OCI-LY1 (cell line): ENCODE results near the gene SSTR5.
"Not testable (repeated sequence)": the region's sequence is repeated elsewhere in the genome, so short reads cannot be mapped to it uniquely, and the experiment has no call there.

ENCODE experiments used
- H2AFZ ChIP-seq: fragments of 200-600 bp; sonication (generic), shearing (Covaris generic); 2 replicates; pipeline ENCODE4 v1.6.0; 2014; ENCODE audit warnings: antibody characterized with exemption, mild to moderate bottlenecking, low read length
- H3F3A ChIP-seq: fragments of 200-600 bp; sonication (generic), shearing (Covaris generic); 2 replicates; pipeline ENCODE4 v1.6.0; 2014; ENCODE audit warnings: mild to moderate bottlenecking, antibody characterized with exemption, low read length, moderate library complexity; ENCODE audit not compliant: insufficient read depth
- H3K27ac ChIP-seq: fragments of 200-600 bp; sonication (generic); 2 replicates; pipeline ENCODE4 v1.5.1; 2014; ENCODE audit warnings: low read length, mixed run types, mild to moderate bottlenecking, low read depth; ENCODE audit not compliant: poor library complexity, severe bottlenecking
- H3K27me3 ChIP-seq: fragments of 200-600 bp; sonication (generic); 2 replicates; pipeline ENCODE4 v1.6.0; 2014; ENCODE audit warnings: antibody characterized with exemption, mild to moderate bottlenecking, low read length, moderate library complexity; ENCODE audit not compliant: insufficient read depth
- H3K36me3 ChIP-seq: fragments of 200-600 bp; sonication (generic); 2 replicates; pipeline ENCODE4 v1.6.1; 2014; ENCODE audit warnings: mild to moderate bottlenecking, antibody characterized with exemption, low read length, moderate library complexity, mixed read lengths; ENCODE audit not compliant: insufficient read depth
- H3K4me1 ChIP-seq: fragments of 200-600 bp; sonication (generic); 2 replicates; pipeline ENCODE4 v1.5.1; 2014; ENCODE audit warnings: mild to moderate bottlenecking, low read length, moderate library complexity; ENCODE audit not compliant: insufficient read depth, severe bottlenecking
- H3K4me2 ChIP-seq: fragments of 200-600 bp; sonication (generic), shearing (Covaris generic); 2 replicates; pipeline ENCODE4 v1.6.1; 2014; ENCODE audit warnings: low read length
- H3K4me3 ChIP-seq: fragments of 200-600 bp; sonication (generic); 2 replicates; pipeline ENCODE4 v1.5.1; 2014; ENCODE audit warnings: low read length, low read depth, mild to moderate bottlenecking, mixed read lengths; ENCODE audit not compliant: poor library complexity, severe bottlenecking
- H3K79me2 ChIP-seq: fragments of 200-600 bp; shearing (Covaris generic); 2 replicates; pipeline ENCODE4 v1.6.1; 2016; ENCODE audit warnings: mixed run types, low read length, mixed read lengths; ENCODE audit not compliant: insufficient read depth
- H3K9ac ChIP-seq: fragments of 200-600 bp; sonication (generic), shearing (Covaris generic); 2 replicates; pipeline ENCODE4 v1.6.1; 2014; ENCODE audit warnings: mild to moderate bottlenecking, low read length, mixed read lengths
- H3K9me2 ChIP-seq: fragments of 200-600 bp; sonication (generic), shearing (Covaris generic); 2 replicates; pipeline ENCODE4 v1.6.1; 2014; ENCODE audit warnings: low read depth, mild to moderate bottlenecking, low read length, mixed read lengths
- H3K9me3 ChIP-seq: fragments of 200-600 bp; shearing (Covaris generic); 2 replicates; pipeline ENCODE4 v1.6.1; 2014; ENCODE audit warnings: low read length, mixed read lengths
- H4K20me1 ChIP-seq: fragments of 200-600 bp; sonication (generic), shearing (Covaris generic); 2 replicates; pipeline ENCODE4 v1.6.0; 2016; ENCODE audit warnings: mild to moderate bottlenecking, low read length; ENCODE audit not compliant: insufficient read depth
- CTCF ChIP-seq: fragments of 200-600 bp; sonication (generic), shearing (Covaris generic); IDR thresholded peaks from 2 replicates; pipeline ENCODE4 v1.5.1; 2017; ENCODE audit warnings: mild to moderate bottlenecking, antibody characterized with exemption, low read length, moderate library complexity, mixed read lengths
- EZH2 ChIP-seq: fragments of 200-600 bp; sonication (generic), shearing (Covaris generic); IDR thresholded peaks from 2 replicates; pipeline ENCODE4 v1.8.0; 2017; ENCODE audit warnings: borderline replicate concordance, mixed run types, mild to moderate bottlenecking, antibody characterized with exemption, low read length, moderate library complexity, mixed read lengths

Gene SSTR5

GRCh38 chr16:1091992-1092552, 19.5 kb downstream of the SSTR5 start:
- no peak overlapping the region for H3K9ac ChIP-seq
- H4K20me1 ChIP-seq = no peaks in the 10 kb centered on the region
- TF ChIP-seq EZH2 (no peak), CTCF (no peak)
- no peaks in the 10 kb centered on the region for H3K27me3 ChIP-seq
- no peaks in the 10 kb centered on the region for H3K9me3 ChIP-seq
- no peak overlapping the region for H3K4me3 ChIP-seq
- no peak overlapping the region for H3K27ac ChIP-seq
- H3K79me2 ChIP-seq = no peaks in the 10 kb centered on the region
- no peak overlapping the region for H2AFZ ChIP-seq
- no peaks in the 10 kb centered on the region for H3F3A ChIP-seq
- H3K4me2 ChIP-seq = no peak overlapping the region
- no peaks in the 10 kb centered on the region for H3K36me3 ChIP-seq
- H3K9me2 ChIP-seq = no peaks in the 10 kb centered on the region
- no peaks in the 10 kb centered on the region for H3K4me1 ChIP-seq

GRCh38 chr16:1092685-1093283, 20.2 kb downstream of the SSTR5 start:
- H3K36me3 ChIP-seq, H2AFZ ChIP-seq, H3K4me3 ChIP-seq, H3K27ac ChIP-seq, H3K4me1 ChIP-seq, H3K27me3 ChIP-seq, H4K20me1 ChIP-seq, H3K9ac ChIP-seq, H3K79me2 ChIP-seq, H3K9me3 ChIP-seq, H3F3A ChIP-seq, H3K4me2 ChIP-seq, H3K9me2 ChIP-seq: not testable (repeated sequence)

- Histone ChIP-seq H3K4me1 (no peaks in the 10 kb centered on the region), H3K9me2 (no peaks in the 10 kb centered on the region), H3K9ac (no peak overlapping the region), H3K79me2 (no peaks in the 10 kb centered on the region), H3K9me3 (no peaks in the 10 kb centered on the region), H4K20me1 (no peaks in the 10 kb centered on the region), H3K4me2 (no peak overlapping the region), H3K27ac (no peak overlapping the region), H3K36me3 (no peaks in the 10 kb centered on the region), H3K27me3 (no peaks in the 10 kb centered on the region), H3K4me3 (no peak overlapping the region), H2AFZ (no peak overlapping the region), H3F3A (no peaks in the 10 kb centered on the region)
- TF ChIP-seq CTCF (no peak), EZH2 (no peak)
Observed at GRCh38 chr16:1093284-1094123, 21.0 kb downstream of the SSTR5 start.
